ENCODE measurements around the gene ZRANB3. TPM values are rescaled to one million over a fixed set of nuclear protein-coding genes. Genes with fewer than 3 reads are reported as not detected.
"Not testable (repeated sequence)": the region's sequence is repeated elsewhere in the genome, so short reads cannot be mapped to it uniquely, and the experiment has no call there.

Gene ZRANB3
- polyA plus RNA-seq, 4 donors, result 0.81 to 3.6 (median 3.0) TPM; not detected in 1

DNA sequence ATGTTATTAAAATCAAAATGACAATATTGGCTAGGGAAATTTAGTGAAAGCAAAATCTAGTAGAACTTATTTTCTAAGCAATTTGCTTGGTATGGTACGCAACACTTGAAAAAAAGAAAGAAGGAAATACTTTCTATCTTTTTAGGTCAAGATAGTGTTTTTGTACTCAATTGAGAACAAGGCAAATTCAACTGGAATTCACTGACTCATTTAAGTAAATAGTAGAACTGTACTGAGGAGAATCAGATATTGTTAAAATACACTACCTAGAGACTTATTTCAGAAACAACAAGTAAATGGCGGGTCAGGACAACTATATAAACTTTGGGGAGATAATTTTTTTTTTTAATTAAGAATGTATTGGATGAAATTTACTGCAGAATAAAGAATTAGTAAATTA, 18.9 kb downstream of the ZRANB3 start:
- no peaks in the 10 kb centered on the region for H3K4me1 ChIP-seq (ENCODE audit: control insufficient read depth in 3 of 3, insufficient read depth in 2 of 3, low read depth in 1 of 3, low read length in 2 of 3)
- DNase-seq (no peak), FAIRE-seq (no peak)
- 93 to 99% (median 97%) methylated on average over 2 of the region's 2 CpGs for WGBS, 3 donors
- H3K4me3 ChIP-seq (ENCODE audit: low read depth in 1 of 3, low read length in 3 of 3), result no peak overlapping the region
- H3K27me3 ChIP-seq (ENCODE audit: control insufficient read depth in 3 of 3, insufficient read depth in 3 of 3, low read length in 3 of 3), result no peaks in the 10 kb centered on the region
- no peak overlapping the region for H3K27ac ChIP-seq (ENCODE audit: low read depth in 1 of 3, low read length in 2 of 3)
- no peaks in the 10 kb centered on the region for H3K36me3 ChIP-seq (ENCODE audit: control insufficient read depth in 3 of 3, insufficient read depth in 2 of 3, low read depth in 1 of 3, low read length in 3 of 3)
- H3K9me3 ChIP-seq (ENCODE audit: control insufficient read depth in 2 of 2, insufficient read depth in 1 of 2, low read depth in 1 of 2, low read length in 1 of 2), result peaks cover 0 to 11% of the 10 kb centered on the region in 2 donors

DNA sequence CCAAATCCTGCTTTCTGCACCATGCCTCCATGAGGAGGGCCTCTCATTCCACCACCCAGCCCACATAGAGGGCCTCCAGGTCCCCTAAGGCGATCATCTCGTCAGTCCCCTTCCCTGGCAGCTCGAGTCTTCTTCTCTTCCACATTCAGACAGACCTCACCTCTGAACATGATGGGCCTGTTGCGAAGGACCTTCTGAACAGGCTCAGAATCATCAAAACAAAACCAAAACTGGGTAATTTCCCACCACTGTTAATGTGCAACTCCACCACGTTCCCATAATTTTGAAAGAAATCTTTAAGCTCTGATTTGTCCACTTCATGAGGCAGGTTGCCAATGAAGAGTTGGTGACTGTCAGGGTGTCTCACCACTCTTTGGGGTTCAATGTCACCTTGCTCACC, 20.4 kb downstream of the ZRANB3 start:
- FAIRE-seq (no peak), DNase-seq (no peak)
- Histone ChIP-seq H3K4me3 (ENCODE audit: low read depth in 1 of 3, low read length in 3 of 3) (no peak overlapping the region), H3K9me3 (ENCODE audit: control insufficient read depth in 2 of 2, insufficient read depth in 1 of 2, low read depth in 1 of 2, low read length in 1 of 2) (peaks cover 0 to 10% of the 10 kb centered on the region in 2 donors), H3K36me3 (ENCODE audit: control insufficient read depth in 3 of 3, insufficient read depth in 2 of 3, low read depth in 1 of 3, low read length in 3 of 3) (no peaks in the 10 kb centered on the region), H3K27me3 (ENCODE audit: control insufficient read depth in 3 of 3, insufficient read depth in 3 of 3, low read length in 3 of 3) (no peaks in the 10 kb centered on the region), H3K4me1 (ENCODE audit: control insufficient read depth in 3 of 3, insufficient read depth in 2 of 3, low read depth in 1 of 3, low read length in 2 of 3) (no peaks in the 10 kb centered on the region), H3K27ac (ENCODE audit: low read depth in 1 of 3, low read length in 2 of 3) (no peak overlapping the region)
- WGBS, 3 donors, result 90 to 96% (median 91%) methylated on average over 5 of the region's 5 CpGs

DNA sequence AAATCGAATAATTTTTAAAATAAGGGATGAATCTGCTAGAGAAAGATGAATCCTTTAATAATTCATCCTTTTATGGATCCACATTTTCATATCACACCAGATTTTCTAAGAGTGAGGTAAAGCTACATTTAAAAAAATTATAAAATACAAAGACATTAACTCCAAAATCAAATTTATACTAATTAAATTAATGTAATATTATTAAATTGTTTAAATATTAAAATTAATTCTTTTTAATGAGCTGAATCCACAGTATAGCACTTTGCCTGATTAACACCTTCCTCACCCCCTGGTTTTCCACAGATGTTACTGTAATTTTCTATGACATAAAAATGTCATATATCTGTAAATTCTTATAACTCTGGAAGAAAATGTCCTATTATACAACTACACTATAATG, 26.2 kb downstream of the ZRANB3 start:
- no peaks in the 10 kb centered on the region for H3K4me1 ChIP-seq (ENCODE audit: control insufficient read depth in 3 of 3, insufficient read depth in 2 of 3, low read depth in 1 of 3, low read length in 2 of 3)
- H3K27me3 ChIP-seq (ENCODE audit: control insufficient read depth in 3 of 3, insufficient read depth in 3 of 3, low read length in 3 of 3), result no peaks in the 10 kb centered on the region
- no peaks in the 10 kb centered on the region for H3K36me3 ChIP-seq (ENCODE audit: control insufficient read depth in 3 of 3, insufficient read depth in 2 of 3, low read depth in 1 of 3, low read length in 3 of 3)
- no peak overlapping the region for H3K4me3 ChIP-seq (ENCODE audit: low read depth in 1 of 3, low read length in 3 of 3)
- 79 to 96% (median 90%) methylated on average over 1 of the region's 1 CpG for WGBS, 3 donors
- no peaks in the 10 kb centered on the region for H3K9me3 ChIP-seq (ENCODE audit: control insufficient read depth in 2 of 2, insufficient read depth in 1 of 2, low read depth in 1 of 2, low read length in 1 of 2)
- DNase-seq, result no peak
- no peak for FAIRE-seq
- H3K27ac ChIP-seq (ENCODE audit: low read depth in 1 of 3, low read length in 2 of 3), result no peak overlapping the region

DNA sequence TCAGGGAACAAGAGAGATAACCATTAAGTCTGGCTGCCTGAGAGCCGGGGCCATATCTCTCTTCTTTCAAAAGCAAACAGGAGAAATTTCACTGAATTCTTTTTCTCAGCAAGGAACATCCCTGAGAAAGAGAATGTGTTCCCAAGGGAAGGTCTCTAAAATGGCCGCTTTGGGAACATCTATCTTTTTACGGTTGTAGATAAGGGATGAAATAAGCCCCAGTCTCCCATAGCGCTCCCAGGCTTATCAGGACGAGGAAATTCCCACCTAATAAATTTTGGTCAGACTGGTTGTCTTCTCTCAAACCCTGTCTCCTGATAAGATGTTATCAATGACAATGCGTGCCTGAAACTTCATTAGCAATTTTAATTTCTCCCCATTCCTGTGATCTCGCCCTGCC, 32.4 kb downstream of the ZRANB3 start:
- not testable (repeated sequence) for H3K27me3 ChIP-seq (ENCODE audit: control insufficient read depth in 3 of 3, insufficient read depth in 3 of 3, low read length in 3 of 3); H3K4me3 ChIP-seq (ENCODE audit: low read depth in 1 of 3, low read length in 3 of 3); DNase-seq; FAIRE-seq; H3K36me3 ChIP-seq (ENCODE audit: control insufficient read depth in 3 of 3, insufficient read depth in 2 of 3, low read depth in 1 of 3, low read length in 3 of 3); H3K4me1 ChIP-seq (ENCODE audit: control insufficient read depth in 3 of 3, insufficient read depth in 2 of 3, low read depth in 1 of 3, low read length in 2 of 3); H3K27ac ChIP-seq (ENCODE audit: low read depth in 1 of 3, low read length in 2 of 3)
- 95 to 96% (median 95%) methylated on average over 7 of the region's 7 CpGs for WGBS, 3 donors
- H3K9me3 ChIP-seq (ENCODE audit: control insufficient read depth in 2 of 2, insufficient read depth in 1 of 2, low read depth in 1 of 2, low read length in 1 of 2), result peaks cover 0 to 14% of the 10 kb centered on the region in 2 donors

DNA sequence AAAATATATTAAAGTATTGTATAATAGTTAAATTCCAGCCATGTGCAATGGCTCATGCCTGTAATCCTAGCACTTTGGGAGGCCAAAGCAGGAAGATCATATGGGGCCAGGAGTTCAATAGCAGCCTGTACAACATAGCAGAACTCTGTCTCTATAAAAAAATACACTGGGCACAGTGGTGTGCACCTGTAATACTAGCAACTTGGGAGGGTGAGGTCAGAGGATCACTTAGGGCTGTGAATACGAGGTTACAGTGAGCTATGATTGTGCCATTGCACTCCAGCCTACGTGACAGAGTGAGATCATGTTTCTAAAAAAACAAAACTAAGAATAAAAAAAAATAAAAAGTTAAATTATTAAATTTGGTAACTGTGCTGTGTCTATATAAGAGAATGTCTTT, 36.1 kb downstream of the ZRANB3 start:
- Histone ChIP-seq H3K27ac (ENCODE audit: low read depth in 1 of 3, low read length in 2 of 3) (no peak overlapping the region), H3K4me3 (ENCODE audit: low read depth in 1 of 3, low read length in 3 of 3) (no peak overlapping the region), H3K36me3 (ENCODE audit: control insufficient read depth in 3 of 3, insufficient read depth in 2 of 3, low read depth in 1 of 3, low read length in 3 of 3) (peaks cover 0 to 2% (median 0%) of the 10 kb centered on the region in 3 donors), H3K9me3 (ENCODE audit: control insufficient read depth in 2 of 2, insufficient read depth in 1 of 2, low read depth in 1 of 2, low read length in 1 of 2) (peaks cover 0 to 16% of the 10 kb centered on the region in 2 donors), H3K4me1 (ENCODE audit: control insufficient read depth in 3 of 3, insufficient read depth in 2 of 3, low read depth in 1 of 3, low read length in 2 of 3) (no peaks in the 10 kb centered on the region), H3K27me3 (ENCODE audit: control insufficient read depth in 3 of 3, insufficient read depth in 3 of 3, low read length in 3 of 3) (no peaks in the 10 kb centered on the region)
- WGBS, 3 donors, result 94 to 95% (median 95%) methylated on average over 2 of the region's 2 CpGs
- FAIRE-seq (no peak), DNase-seq (no peak)

DNA sequence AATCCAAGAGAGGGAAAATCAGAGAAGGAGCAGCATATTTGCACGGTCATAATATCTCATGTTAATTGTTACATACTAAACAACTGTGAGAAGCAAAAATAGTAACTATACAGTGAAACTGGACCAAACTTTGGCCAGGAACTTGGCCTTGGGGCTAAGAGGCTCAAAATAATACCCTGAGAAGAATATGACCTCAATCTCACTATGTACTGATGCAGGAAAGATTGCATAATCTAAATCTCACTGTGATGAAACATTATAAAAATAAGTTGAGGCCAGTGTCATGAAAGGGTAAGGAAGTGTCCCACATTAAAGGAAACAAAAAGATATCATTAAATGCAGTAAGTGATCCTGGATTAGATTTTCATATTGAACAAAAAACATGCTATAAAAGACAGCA, 36.5 kb downstream of the ZRANB3 start:
- no peak overlapping the region for H3K4me3 ChIP-seq (ENCODE audit: low read depth in 1 of 3, low read length in 3 of 3)
- H3K27ac ChIP-seq (ENCODE audit: low read depth in 1 of 3, low read length in 2 of 3), result no peak overlapping the region
- FAIRE-seq, result no peak
- H3K27me3 ChIP-seq (ENCODE audit: control insufficient read depth in 3 of 3, insufficient read depth in 3 of 3, low read length in 3 of 3), result no peaks in the 10 kb centered on the region
- H3K4me1 ChIP-seq (ENCODE audit: control insufficient read depth in 3 of 3, insufficient read depth in 2 of 3, low read depth in 1 of 3, low read length in 2 of 3), result no peaks in the 10 kb centered on the region
- DNase-seq, result no peak
- peaks cover 0 to 16% of the 10 kb centered on the region in 2 donors for H3K9me3 ChIP-seq (ENCODE audit: control insufficient read depth in 2 of 2, insufficient read depth in 1 of 2, low read depth in 1 of 2, low read length in 1 of 2)
- peaks cover 0 to 2% (median 0%) of the 10 kb centered on the region in 3 donors for H3K36me3 ChIP-seq (ENCODE audit: control insufficient read depth in 3 of 3, insufficient read depth in 2 of 3, low read depth in 1 of 3, low read length in 3 of 3)
- 90 to 96% (median 91%) methylated on average over 1 of the region's 1 CpG for WGBS, 3 donors

DNA sequence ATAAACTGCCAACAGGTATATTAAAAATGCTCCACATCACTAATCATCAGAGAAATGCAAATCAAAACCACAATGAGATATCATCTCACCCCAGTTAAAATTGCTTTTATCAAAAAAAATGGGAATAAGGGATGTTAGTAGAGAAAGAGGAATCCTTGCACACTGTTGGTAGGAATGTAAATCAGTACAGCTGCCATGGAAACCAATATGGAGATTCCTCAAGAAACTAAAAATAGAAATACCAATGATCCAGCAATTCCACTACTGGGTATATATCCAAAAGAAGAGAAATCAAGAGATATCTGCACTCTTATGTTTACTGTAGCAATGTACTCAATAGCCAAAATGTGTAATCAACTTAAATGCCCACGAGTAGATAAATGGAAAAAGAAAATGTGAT, 40.6 kb downstream of the ZRANB3 start:
- WGBS, 3 donors, result 93 to 97% (median 94%) methylated on average over 1 of the region's 1 CpG

DNA sequence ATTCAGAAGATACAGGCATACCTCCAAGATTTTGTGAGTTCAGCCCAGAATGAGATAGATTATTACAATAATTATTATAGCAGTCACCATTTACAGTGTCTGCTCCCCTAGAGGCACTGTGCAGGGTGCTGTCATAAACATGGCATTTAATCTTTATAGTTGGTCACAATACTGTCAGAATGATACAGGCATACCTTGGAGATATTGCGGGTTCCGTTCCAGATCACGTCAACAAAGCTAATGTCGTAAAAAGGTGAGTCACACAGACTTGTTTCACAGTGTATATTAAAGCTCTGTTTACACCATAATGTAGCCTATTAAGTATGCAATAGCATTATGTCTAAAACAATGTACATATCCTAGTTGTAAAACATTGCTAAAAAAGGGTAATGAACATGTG, 45.6 kb downstream of the ZRANB3 start:
- Histone ChIP-seq H3K9me3 (ENCODE audit: control insufficient read depth in 2 of 2, insufficient read depth in 1 of 2, low read depth in 1 of 2, low read length in 1 of 2) (peaks cover 0 to 19% of the 10 kb centered on the region in 2 donors), H3K4me1 (ENCODE audit: control insufficient read depth in 3 of 3, insufficient read depth in 2 of 3, low read depth in 1 of 3, low read length in 2 of 3) (no peaks in the 10 kb centered on the region), H3K27ac (ENCODE audit: low read depth in 1 of 3, low read length in 2 of 3) (no peak overlapping the region), H3K4me3 (ENCODE audit: low read depth in 1 of 3, low read length in 3 of 3) (no peak overlapping the region), H3K27me3 (ENCODE audit: control insufficient read depth in 3 of 3, insufficient read depth in 3 of 3, low read length in 3 of 3) (no peaks in the 10 kb centered on the region), H3K36me3 (ENCODE audit: control insufficient read depth in 3 of 3, insufficient read depth in 2 of 3, low read depth in 1 of 3, low read length in 3 of 3) (no peaks in the 10 kb centered on the region)
- FAIRE-seq (no peak), DNase-seq (peak in 1 of 2 donors; percentile 42)
- 70 to 87% (median 71%) methylated on average over 4 of the region's 4 CpGs for WGBS, 3 donors

More for the DNA sequence above, 40.6 kb downstream of the ZRANB3 start:
- no peak for DNase-seq
- Histone ChIP-seq H3K4me3 (ENCODE audit: low read depth in 1 of 3, low read length in 3 of 3) (no peak overlapping the region), H3K27ac (ENCODE audit: low read depth in 1 of 3, low read length in 2 of 3) (no peak overlapping the region), H3K4me1 (ENCODE audit: control insufficient read depth in 3 of 3, insufficient read depth in 2 of 3, low read depth in 1 of 3, low read length in 2 of 3) (no peaks in the 10 kb centered on the region), H3K9me3 (ENCODE audit: control insufficient read depth in 2 of 2, insufficient read depth in 1 of 2, low read depth in 1 of 2, low read length in 1 of 2) (peaks cover 0 to 17% of the 10 kb centered on the region in 2 donors), H3K27me3 (ENCODE audit: control insufficient read depth in 3 of 3, insufficient read depth in 3 of 3, low read length in 3 of 3) (no peaks in the 10 kb centered on the region), H3K36me3 (ENCODE audit: control insufficient read depth in 3 of 3, insufficient read depth in 2 of 3, low read depth in 1 of 3, low read length in 3 of 3) (peaks cover 0 to 2% (median 0%) of the 10 kb centered on the region in 3 donors)
- no peak for FAIRE-seq

DNA sequence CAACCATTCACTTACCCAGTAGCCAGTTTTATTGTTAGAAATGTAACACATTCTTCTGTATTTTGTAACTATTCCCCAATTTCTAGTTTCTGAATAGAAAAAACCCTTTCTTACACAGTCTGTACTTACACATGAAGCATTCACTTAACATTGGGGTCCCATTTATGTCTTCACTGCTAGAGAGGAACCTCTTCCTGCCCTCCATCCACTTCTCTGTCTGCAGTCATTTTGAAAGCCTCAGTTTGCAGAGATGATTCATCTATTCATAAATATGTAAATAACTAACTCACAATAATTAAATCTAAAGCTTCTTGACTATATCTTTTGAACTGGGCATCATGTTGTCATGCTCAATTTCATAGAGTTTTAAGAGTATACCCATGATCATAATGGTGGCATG, 55.9 kb downstream of the ZRANB3 start:
- DNase-seq (no peak), FAIRE-seq (no peak)
- Histone ChIP-seq H3K36me3 (ENCODE audit: control insufficient read depth in 3 of 3, insufficient read depth in 2 of 3, low read depth in 1 of 3, low read length in 3 of 3) (no peaks in the 10 kb centered on the region), H3K27ac (ENCODE audit: low read depth in 1 of 3, low read length in 2 of 3) (no peak overlapping the region), H3K4me1 (ENCODE audit: control insufficient read depth in 3 of 3, insufficient read depth in 2 of 3, low read depth in 1 of 3, low read length in 2 of 3) (no peaks in the 10 kb centered on the region), H3K4me3 (ENCODE audit: low read depth in 1 of 3, low read length in 3 of 3) (no peak overlapping the region), H3K27me3 (ENCODE audit: control insufficient read depth in 3 of 3, insufficient read depth in 3 of 3, low read length in 3 of 3) (no peaks in the 10 kb centered on the region), H3K9me3 (ENCODE audit: control insufficient read depth in 2 of 2, insufficient read depth in 1 of 2, low read depth in 1 of 2, low read length in 1 of 2) (no peaks in the 10 kb centered on the region)
